Mucosa of rectum (tissue), 2 donors: Measurements from ENCODE around the gene EVL.
"Not testable (repeated sequence)": the region's sequence is repeated elsewhere in the genome, so short reads cannot be mapped to it uniquely, and the experiment has no call there.

Experiments
- H3K27ac ChIP-seq, 2 donors: one replicate each; pipeline ENCODE4 v1.7.0; 2013; ENCODE audit warnings: inconsistent platforms in 2 of 2, low read depth in 2 of 2, low read length in 2 of 2
- H3K27me3 ChIP-seq, 2 donors: one replicate each; pipeline ENCODE4 v1.7.0; 2013; ENCODE audit warnings: low read length in 2 of 2; ENCODE audit not compliant: control insufficient read depth in 2 of 2, insufficient read depth in 2 of 2
- H3K36me3 ChIP-seq, 2 donors: one replicate each; pipeline ENCODE4 v1.7.0; 2013; ENCODE audit warnings: low read length in 2 of 2; ENCODE audit not compliant: control insufficient read depth in 2 of 2, insufficient read depth in 2 of 2
- H3K4me1 ChIP-seq, 2 donors: one replicate each; pipeline ENCODE4 v1.7.0; 2013; ENCODE audit warnings: low read length in 2 of 2, mild to moderate bottlenecking in 1 of 2; ENCODE audit not compliant: control insufficient read depth in 2 of 2, insufficient read depth in 2 of 2
- H3K4me3 ChIP-seq, 2 donors: one replicate each; pipeline ENCODE4 v1.7.0; 2013; ENCODE audit warnings: low read length in 2 of 2
- H3K9ac ChIP-seq, 2 donors: one replicate each; pipeline ENCODE4 v1.7.0; 2013; ENCODE audit warnings: low read length in 2 of 2, low read depth in 1 of 2, mild to moderate bottlenecking in 1 of 2
- H3K9me3 ChIP-seq, 2 donors: one replicate each; pipeline ENCODE4 v1.7.0; 2013; ENCODE audit warnings: low read length in 2 of 2; ENCODE audit not compliant: control insufficient read depth in 2 of 2
- donor health status: healthy.
- donor health status: Normal muscosa, but diverticular disease.

EVL gene

GRCh38 chr14:100176811-100177327 is 111.6 kb downstream of the EVL start:
- Histone ChIP-seq H3K4me1 (peaks cover 0 to 2% of the 10 kb centered on the region in 2 donors), H3K36me3 (no peaks in the 10 kb centered on the region), H3K9ac (no peak overlapping the region), H3K9me3 (no peaks in the 10 kb centered on the region), H3K27ac (no peak overlapping the region), H3K4me3 (no peak overlapping the region), H3K27me3 (peaks cover 0 to 3% of the 10 kb centered on the region in 2 donors)

DNA sequence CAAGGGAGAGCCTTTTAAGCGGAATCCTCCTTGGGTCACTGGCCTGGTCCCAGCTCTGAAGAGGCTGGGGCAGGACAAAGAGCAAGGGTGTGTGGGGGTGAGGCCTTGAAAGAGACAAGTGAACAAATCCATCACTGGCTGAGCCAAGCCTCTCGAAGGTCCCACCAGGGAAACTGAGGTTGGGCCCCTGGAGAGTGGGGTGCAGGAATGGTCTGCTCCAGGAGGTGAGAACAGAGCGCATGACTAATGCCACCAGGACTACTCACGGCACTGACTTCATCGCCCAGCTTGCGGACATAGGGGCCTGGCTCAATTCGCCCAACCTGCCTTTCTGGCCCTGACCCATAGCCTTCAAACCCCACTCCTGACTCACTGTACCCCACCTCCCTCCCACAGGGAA is 113.5 kb downstream of the EVL start:
- Histone ChIP-seq H3K4me1 (peaks cover 0 to 2% of the 10 kb centered on the region in 2 donors), H3K27ac (no peak overlapping the region), H3K9ac (no peak overlapping the region), H3K36me3 (no peaks in the 10 kb centered on the region), H3K9me3 (no peaks in the 10 kb centered on the region), H3K27me3 (peaks cover 0 to 3% of the 10 kb centered on the region in 2 donors), H3K4me3 (no peak overlapping the region)

- H3K4me1 ChIP-seq, H3K9ac ChIP-seq, H3K27me3 ChIP-seq, H3K36me3 ChIP-seq, H3K9me3 ChIP-seq, H3K4me3 ChIP-seq, H3K27ac ChIP-seq: not testable (repeated sequence)
Measured at GRCh38 chr14:100180671-100181070, 115.4 kb downstream of the EVL start.

GRCh38 chr14:100181876-100182551 is 116.8 kb downstream of the EVL start:
- not testable (repeated sequence) for H3K9ac ChIP-seq, H3K4me3 ChIP-seq, H3K4me1 ChIP-seq, H3K27ac ChIP-seq, H3K36me3 ChIP-seq, H3K9me3 ChIP-seq, H3K27me3 ChIP-seq

DNA sequence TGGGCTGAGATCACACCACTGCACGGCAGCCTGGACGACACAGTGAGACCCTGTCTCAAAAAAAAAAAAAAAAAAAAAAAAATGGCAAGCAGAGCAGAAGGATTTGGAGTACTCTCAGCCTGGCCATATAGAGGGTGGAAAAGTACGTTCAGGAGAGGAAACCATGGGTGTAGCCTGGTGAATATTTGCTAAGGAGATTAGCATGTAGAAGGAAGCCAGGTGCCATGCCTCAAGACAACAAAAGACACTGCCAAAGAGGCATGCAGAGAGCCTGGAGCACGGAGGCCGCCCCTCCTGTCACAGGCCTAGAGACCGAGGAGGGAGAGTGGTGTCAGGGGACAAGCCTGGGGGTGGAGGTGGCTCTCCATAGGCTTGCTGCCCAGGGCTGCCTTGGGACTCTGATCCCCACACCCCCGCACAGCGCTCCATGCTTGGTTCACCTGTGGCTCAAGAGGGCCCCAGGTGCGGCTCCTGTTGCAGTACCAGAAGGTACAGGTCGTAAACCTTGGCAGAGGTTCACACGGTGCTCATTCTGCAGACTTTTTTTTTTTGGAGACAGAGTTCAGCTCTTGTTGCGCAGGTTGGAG is 122.1 kb downstream of the EVL start:
- Histone ChIP-seq H3K4me1 (peaks cover 13 to 20% of the 10 kb centered on the region in 2 donors), H3K27me3 (no peaks in the 10 kb centered on the region), H3K9me3 (no peaks in the 10 kb centered on the region), H3K9ac (no peak overlapping the region), H3K4me3 (no peak overlapping the region), H3K27ac (peak overlapping the region in 1 of 2 donors; percentile 67), H3K36me3 (no peaks in the 10 kb centered on the region)

DNA sequence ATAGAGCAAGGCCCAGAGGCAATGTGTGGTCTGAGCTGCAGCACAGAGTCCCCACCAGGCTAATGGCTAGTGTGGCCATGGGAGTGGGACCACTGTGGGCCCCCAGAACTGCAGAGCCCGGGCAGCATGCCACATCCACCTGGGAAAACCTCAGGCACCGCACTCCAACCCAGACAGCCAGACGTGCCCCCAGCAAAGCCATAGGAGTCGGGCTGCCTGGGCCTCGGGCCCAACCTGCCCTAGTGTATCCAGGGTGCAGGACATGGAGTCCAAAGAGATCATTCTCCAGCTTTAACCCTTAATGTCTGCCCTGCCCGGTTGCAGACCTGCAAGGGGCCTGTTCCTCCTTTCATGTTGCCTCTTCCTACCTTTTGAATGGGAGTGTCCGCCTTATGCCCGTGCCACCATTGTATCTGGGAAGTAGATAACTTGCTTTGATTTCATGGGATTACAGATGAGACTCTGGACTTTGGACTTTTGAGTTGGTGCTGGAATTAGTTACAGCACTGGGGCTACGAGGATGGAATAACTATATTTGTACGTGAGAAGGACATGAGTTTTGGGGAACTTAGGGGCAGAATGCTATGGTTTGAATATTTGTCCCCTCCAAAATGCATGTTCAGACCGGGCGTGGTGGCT is 123.3 kb downstream of the EVL start:
- Histone ChIP-seq H3K27me3 (no peaks in the 10 kb centered on the region), H3K36me3 (no peaks in the 10 kb centered on the region), H3K9me3 (no peaks in the 10 kb centered on the region), H3K27ac (peak overlapping the region in 1 of 2 donors; percentile 23), H3K4me3 (no peak overlapping the region), H3K9ac (no peak overlapping the region), H3K4me1 (peaks cover 20 to 26% of the 10 kb centered on the region in 2 donors)

- Histone ChIP-seq H3K4me3 (no peak overlapping the region), H3K9me3 (no peaks in the 10 kb centered on the region), H3K9ac (no peak overlapping the region), H3K27ac (no peak overlapping the region), H3K27me3 (no peaks in the 10 kb centered on the region), H3K36me3 (no peaks in the 10 kb centered on the region), H3K4me1 (peaks cover 22 to 26% of the 10 kb centered on the region in 2 donors)
Measured at GRCh38 chr14:100190126-100190525, 124.9 kb downstream of the EVL start.

DNA sequence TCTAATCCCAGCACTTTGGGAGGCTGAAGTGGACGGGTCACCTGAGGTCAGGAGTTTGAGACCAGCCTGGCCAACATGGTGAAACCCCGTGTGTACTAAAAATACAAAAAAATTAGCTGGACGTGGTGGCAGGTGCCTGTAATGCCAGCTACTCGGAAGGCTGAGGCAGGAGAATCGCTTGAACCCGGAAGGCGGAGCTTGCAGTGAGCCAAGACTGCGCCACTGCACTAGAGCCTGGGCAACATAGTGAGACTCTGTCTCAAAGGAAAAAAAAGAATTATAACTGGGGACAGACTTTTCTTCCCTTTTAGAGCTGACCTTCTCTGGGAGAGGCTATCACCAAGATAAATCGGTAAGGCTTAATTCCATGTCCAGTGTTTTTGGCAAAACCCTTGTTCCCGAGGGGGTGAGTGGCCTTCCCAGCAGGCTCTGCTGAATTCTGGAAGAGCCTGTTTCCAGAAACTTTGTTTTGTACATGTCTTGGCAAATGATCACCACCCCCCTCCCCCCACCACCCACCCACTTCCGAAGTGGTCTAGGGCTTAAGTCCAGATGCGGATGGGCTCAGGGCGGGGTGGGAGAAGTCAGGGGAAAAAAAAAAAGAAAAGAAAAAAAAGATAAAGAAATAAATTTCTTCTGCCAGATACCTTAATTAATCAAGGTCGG is 126.5 kb downstream of the EVL start:
- Histone ChIP-seq H3K4me1 (peaks cover 22 to 26% of the 10 kb centered on the region in 2 donors), H3K4me3 (no peak overlapping the region), H3K9ac (peak overlapping the region in 1 of 2 donors; percentile 42), H3K27ac (no peak overlapping the region), H3K36me3 (no peaks in the 10 kb centered on the region), H3K9me3 (no peaks in the 10 kb centered on the region), H3K27me3 (no peaks in the 10 kb centered on the region)

GRCh38 chr14:100192250-100192671 is 127.0 kb downstream of the EVL start:
- Histone ChIP-seq H3K36me3 (no peaks in the 10 kb centered on the region), H3K27me3 (no peaks in the 10 kb centered on the region), H3K27ac (peak overlapping the region; percentile 86 to 89), H3K9ac (peak overlapping the region; percentile 42 to 92), H3K9me3 (no peaks in the 10 kb centered on the region), H3K4me1 (peaks cover 20 to 24% of the 10 kb centered on the region in 2 donors), H3K4me3 (peak overlapping the region; percentile 56 to 69)
